Measurements from ENCODE around the gene GPRASP3. TPM values are rescaled to one million over a fixed set of nuclear protein-coding genes. Genes with fewer than 3 reads are reported as not detected.
"Not testable (repeated sequence)": the region's sequence is repeated elsewhere in the genome, so short reads cannot be mapped to it uniquely, and the experiment has no call there.

The GPRASP3 gene
- polyA plus RNA-seq, 1 donor from 2014 or later, result 16.4 TPM

DNA sequence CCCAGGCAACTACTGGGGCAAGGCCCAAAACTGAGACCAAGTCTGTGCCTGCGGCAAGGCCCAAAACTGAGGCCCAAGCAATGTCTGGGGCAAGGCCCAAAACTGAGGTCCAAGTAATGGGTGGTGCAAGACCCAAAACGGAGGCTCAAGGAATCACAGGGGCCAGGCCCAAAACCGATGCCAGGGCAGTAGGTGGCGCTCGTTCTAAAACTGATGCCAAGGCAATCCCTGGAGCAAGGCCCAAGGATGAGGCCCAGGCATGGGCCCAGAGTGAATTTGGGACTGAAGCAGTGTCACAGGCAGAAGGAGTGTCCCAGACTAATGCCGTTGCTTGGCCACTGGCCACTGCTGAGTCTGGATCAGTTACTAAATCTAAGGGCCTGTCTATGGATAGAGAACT lies 5.5 kb upstream of the GPRASP3 start:
- no peak overlapping the region for H3K9ac ChIP-seq (ENCODE audit: low read length)
- H3K9me3 ChIP-seq (ENCODE audit: low read length), result no peaks in the 10 kb centered on the region
- no peaks in the 10 kb centered on the region for H4K20me1 ChIP-seq (ENCODE audit: insufficient read depth)
- H2AFZ ChIP-seq (ENCODE audit: low read depth, low read length), result no peak overlapping the region
- H3K79me2 ChIP-seq (replicated peaks; ENCODE audit: insufficient read depth, low read length), result no peaks in the 10 kb centered on the region
- H3K27me3 ChIP-seq (ENCODE audit: insufficient read depth, low read depth, low read length), result no peaks in the 10 kb centered on the region
- no peaks in the 10 kb centered on the region for H3K36me3 ChIP-seq (ENCODE audit: insufficient read depth, low read length)
- H3F3A ChIP-seq (ENCODE audit: insufficient read depth, low read length, poor library complexity, severe bottlenecking), result no peaks in the 10 kb centered on the region
- no peak overlapping the region for H3K4me2 ChIP-seq (ENCODE audit: low read length)
- TF ChIP-seq SMC3 (conservative IDR thresholded peaks at IDR 0.05; ENCODE audit: poor library complexity), result no peak
- TF ChIP-seq MXI1 (conservative IDR thresholded peaks at IDR 0.05; ENCODE audit: poor library complexity, severe bottlenecking), result no peak
- no peak for TF ChIP-seq TAF1 (IDR thresholded peaks at IDR 0.05; ENCODE audit: low read depth)
- TF ChIP-seq, protein P1, sequence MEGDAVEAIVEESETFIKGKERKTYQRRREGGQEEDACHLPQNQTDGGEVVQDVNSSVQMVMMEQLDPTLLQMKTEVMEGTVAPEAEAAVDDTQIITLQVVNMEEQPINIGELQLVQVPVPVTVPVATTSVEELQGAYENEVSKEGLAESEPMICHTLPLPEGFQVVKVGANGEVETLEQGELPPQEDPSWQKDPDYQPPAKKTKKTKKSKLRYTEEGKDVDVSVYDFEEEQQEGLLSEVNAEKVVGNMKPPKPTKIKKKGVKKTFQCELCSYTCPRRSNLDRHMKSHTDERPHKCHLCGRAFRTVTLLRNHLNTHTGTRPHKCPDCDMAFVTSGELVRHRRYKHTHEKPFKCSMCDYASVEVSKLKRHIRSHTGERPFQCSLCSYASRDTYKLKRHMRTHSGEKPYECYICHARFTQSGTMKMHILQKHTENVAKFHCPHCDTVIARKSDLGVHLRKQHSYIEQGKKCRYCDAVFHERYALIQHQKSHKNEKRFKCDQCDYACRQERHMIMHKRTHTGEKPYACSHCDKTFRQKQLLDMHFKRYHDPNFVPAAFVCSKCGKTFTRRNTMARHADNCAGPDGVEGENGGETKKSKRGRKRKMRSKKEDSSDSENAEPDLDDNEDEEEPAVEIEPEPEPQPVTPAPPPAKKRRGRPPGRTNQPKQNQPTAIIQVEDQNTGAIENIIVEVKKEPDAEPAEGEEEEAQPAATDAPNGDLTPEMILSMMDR (IDR thresholded peaks at IDR 0.05; ENCODE audit: poor library complexity, severe bottlenecking), result no peak
- no peak for TF ChIP-seq POLR2AphosphoS5 (IDR thresholded peaks at IDR 0.05)
- TF ChIP-seq EZH2 (IDR thresholded peaks at IDR 0.05; ENCODE audit: borderline replicate concordance, insufficient read depth, low read length, poor library complexity, severe bottlenecking), result no peak
- TF ChIP-seq EP300 (conservative IDR thresholded peaks at IDR 0.05; ENCODE audit: poor library complexity, severe bottlenecking), result no peak
- no peak for TF ChIP-seq RAD21 (conservative IDR thresholded peaks at IDR 0.05)
- TF ChIP-seq, protein P2, sequence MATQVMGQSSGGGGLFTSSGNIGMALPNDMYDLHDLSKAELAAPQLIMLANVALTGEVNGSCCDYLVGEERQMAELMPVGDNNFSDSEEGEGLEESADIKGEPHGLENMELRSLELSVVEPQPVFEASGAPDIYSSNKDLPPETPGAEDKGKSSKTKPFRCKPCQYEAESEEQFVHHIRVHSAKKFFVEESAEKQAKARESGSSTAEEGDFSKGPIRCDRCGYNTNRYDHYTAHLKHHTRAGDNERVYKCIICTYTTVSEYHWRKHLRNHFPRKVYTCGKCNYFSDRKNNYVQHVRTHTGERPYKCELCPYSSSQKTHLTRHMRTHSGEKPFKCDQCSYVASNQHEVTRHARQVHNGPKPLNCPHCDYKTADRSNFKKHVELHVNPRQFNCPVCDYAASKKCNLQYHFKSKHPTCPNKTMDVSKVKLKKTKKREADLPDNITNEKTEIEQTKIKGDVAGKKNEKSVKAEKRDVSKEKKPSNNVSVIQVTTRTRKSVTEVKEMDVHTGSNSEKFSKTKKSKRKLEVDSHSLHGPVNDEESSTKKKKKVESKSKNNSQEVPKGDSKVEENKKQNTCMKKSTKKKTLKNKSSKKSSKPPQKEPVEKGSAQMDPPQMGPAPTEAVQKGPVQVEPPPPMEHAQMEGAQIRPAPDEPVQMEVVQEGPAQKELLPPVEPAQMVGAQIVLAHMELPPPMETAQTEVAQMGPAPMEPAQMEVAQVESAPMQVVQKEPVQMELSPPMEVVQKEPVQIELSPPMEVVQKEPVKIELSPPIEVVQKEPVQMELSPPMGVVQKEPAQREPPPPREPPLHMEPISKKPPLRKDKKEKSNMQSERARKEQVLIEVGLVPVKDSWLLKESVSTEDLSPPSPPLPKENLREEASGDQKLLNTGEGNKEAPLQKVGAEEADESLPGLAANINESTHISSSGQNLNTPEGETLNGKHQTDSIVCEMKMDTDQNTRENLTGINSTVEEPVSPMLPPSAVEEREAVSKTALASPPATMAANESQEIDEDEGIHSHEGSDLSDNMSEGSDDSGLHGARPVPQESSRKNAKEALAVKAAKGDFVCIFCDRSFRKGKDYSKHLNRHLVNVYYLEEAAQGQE (IDR thresholded peaks at IDR 0.05; ENCODE audit: borderline replicate concordance), result no peak
- H3K4me3 ChIP-seq (ENCODE audit: low read length), result no peak overlapping the region
- H3K27ac ChIP-seq (ENCODE audit: low read length), result no peak overlapping the region
- H3K9me2 ChIP-seq (ENCODE audit: insufficient read depth, low read length), result no peaks in the 10 kb centered on the region

DNA sequence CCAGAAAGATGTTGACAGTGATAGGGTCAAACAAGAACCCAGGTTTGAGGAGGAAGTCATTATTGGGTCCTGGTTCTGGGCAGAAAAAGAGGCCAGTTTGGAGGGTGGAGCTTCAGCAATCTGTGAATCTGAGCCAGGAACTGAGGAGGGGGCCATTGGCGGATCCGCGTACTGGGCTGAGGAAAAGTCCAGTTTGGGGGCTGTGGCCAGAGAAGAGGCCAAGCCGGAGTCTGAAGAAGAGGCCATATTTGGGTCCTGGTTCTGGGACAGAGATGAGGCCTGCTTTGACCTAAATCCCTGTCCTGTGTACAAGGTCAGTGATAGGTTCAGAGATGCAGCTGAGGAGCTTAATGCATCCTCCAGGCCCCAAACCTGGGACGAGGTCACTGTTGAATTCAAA lies 4.6 kb upstream of the GPRASP3 start:
- Histone ChIP-seq H3F3A (ENCODE audit: insufficient read depth, low read length, poor library complexity, severe bottlenecking) (no peaks in the 10 kb centered on the region), H3K9me2 (ENCODE audit: insufficient read depth, low read length) (no peaks in the 10 kb centered on the region), H4K20me1 (ENCODE audit: insufficient read depth) (no peaks in the 10 kb centered on the region), H3K9ac (ENCODE audit: low read length) (no peak overlapping the region), H3K4me2 (ENCODE audit: low read length) (no peak overlapping the region), H3K9me3 (ENCODE audit: low read length) (no peaks in the 10 kb centered on the region), H3K36me3 (ENCODE audit: insufficient read depth, low read length) (no peaks in the 10 kb centered on the region), H3K4me3 (ENCODE audit: low read length) (no peak overlapping the region), H3K79me2 (replicated peaks; ENCODE audit: insufficient read depth, low read length) (no peaks in the 10 kb centered on the region), H2AFZ (ENCODE audit: low read depth, low read length) (no peak overlapping the region), H3K27me3 (ENCODE audit: insufficient read depth, low read depth, low read length) (no peaks in the 10 kb centered on the region), H3K27ac (ENCODE audit: low read length) (no peak overlapping the region)
- TF ChIP-seq, protein P2 (IDR thresholded peaks at IDR 0.05; ENCODE audit: borderline replicate concordance), result no peak
- TF ChIP-seq SMC3 (conservative IDR thresholded peaks at IDR 0.05; ENCODE audit: poor library complexity), result no peak
- no peak for TF ChIP-seq POLR2AphosphoS5 (IDR thresholded peaks at IDR 0.05)
- no peak for TF ChIP-seq EZH2 (IDR thresholded peaks at IDR 0.05; ENCODE audit: borderline replicate concordance, insufficient read depth, low read length, poor library complexity, severe bottlenecking)
- TF ChIP-seq EP300 (conservative IDR thresholded peaks at IDR 0.05; ENCODE audit: poor library complexity, severe bottlenecking), result no peak
- TF ChIP-seq, protein P1 (IDR thresholded peaks at IDR 0.05; ENCODE audit: poor library complexity, severe bottlenecking), result no peak
- no peak for TF ChIP-seq TAF1 (IDR thresholded peaks at IDR 0.05; ENCODE audit: low read depth)
- no peak for TF ChIP-seq MXI1 (conservative IDR thresholded peaks at IDR 0.05; ENCODE audit: poor library complexity, severe bottlenecking)

DNA sequence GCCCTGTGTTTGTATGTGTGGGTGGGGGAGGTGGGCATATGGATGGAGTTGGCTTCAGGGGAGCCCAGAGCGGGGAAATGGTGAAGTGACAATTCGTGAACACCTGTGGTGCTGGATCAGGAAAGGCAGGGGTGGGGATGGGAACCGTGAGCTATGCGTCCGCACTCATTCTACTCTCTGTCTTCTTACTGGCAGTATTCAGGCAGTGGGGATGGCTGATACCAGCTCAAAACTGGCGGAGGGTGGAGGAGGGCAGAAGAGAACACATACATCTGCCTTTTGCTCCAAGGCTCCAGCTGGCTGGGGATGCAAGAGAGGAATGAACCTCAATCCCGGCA lies 595 bp downstream of the GPRASP3 start:
- not testable (repeated sequence) for H3K9me3 ChIP-seq (ENCODE audit: low read length); H3K4me2 ChIP-seq (ENCODE audit: low read length); H3K36me3 ChIP-seq (ENCODE audit: insufficient read depth, low read length); H4K20me1 ChIP-seq (ENCODE audit: insufficient read depth); H3K27me3 ChIP-seq (ENCODE audit: insufficient read depth, low read depth, low read length); H2AFZ ChIP-seq (ENCODE audit: low read depth, low read length); H3K79me2 ChIP-seq (replicated peaks; ENCODE audit: insufficient read depth, low read length); H3F3A ChIP-seq (ENCODE audit: insufficient read depth, low read length, poor library complexity, severe bottlenecking); H3K9me2 ChIP-seq (ENCODE audit: insufficient read depth, low read length)
- peak overlapping the region; percentile 64 for H3K4me3 ChIP-seq (ENCODE audit: low read length)
- peak overlapping the region; percentile 58 for H3K27ac ChIP-seq (ENCODE audit: low read length)
- H3K9ac ChIP-seq (ENCODE audit: low read length), result peak overlapping the region; percentile 58

Measured in neural cell (in vitro differentiated cells).